Measurements from ENCODE around the gene SMIM1. TPM values are rescaled to one million over a fixed set of nuclear protein-coding genes. Genes with fewer than 3 reads are reported as not detected.

The SMIM1 gene
- total and polyA plus RNA-seq, 9 of the 15 experiments (the other 6 are each of a cell fraction or from before 2014, with no cell fraction given): 2.3 to 125 (median 24.3) TPM

DNA sequence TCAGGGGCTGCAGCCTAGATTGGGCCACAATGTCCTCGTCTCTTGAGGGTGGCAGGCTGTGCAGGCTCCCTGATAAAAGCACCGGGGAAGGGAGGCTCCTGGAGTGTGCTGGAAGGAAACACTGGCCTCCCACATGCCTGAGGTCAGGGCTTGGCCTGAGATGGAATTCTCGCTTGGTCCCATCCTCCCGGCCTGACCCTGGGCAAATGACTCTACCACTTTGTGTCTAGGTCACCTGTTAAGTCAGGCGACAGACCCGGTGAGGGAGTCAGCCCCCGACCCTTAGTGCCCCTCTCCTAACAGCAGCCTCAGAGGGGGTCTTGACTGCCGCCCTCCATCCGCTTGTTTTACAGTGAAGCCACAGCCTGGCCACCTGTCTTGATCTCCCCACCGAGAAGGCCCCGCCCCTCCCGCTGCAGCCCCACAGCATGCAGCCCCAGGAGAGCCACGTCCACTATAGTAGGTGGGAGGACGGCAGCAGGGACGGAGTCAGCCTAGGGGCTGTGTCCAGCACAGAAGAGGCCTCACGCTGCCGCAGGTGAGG is 2.5 kb downstream of the SMIM1 start (continued):
- TF ChIP-seq, protein P1, sequence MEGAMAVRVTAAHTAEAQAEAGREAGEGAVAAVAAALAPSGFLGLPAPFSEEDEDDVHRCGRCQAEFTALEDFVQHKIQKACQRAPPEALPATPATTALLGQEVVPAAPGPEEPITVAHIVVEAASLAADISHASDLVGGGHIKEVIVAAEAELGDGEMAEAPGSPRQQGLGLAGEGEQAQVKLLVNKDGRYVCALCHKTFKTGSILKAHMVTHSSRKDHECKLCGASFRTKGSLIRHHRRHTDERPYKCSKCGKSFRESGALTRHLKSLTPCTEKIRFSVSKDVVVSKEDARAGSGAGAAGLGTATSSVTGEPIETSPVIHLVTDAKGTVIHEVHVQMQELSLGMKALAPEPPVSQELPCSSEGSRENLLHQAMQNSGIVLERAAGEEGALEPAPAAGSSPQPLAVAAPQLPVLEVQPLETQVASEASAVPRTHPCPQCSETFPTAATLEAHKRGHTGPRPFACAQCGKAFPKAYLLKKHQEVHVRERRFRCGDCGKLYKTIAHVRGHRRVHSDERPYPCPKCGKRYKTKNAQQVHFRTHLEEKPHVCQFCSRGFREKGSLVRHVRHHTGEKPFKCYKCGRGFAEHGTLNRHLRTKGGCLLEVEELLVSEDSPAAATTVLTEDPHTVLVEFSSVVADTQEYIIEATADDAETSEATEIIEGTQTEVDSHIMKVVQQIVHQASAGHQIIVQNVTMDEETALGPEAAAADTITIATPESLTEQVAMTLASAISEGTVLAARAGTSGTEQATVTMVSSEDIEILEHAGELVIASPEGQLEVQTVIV (CRISPR knock-in tag; IDR thresholded peaks at IDR 0.05; ENCODE audit: borderline replicate concordance): no peak
- TF ChIP-seq, protein P2, sequence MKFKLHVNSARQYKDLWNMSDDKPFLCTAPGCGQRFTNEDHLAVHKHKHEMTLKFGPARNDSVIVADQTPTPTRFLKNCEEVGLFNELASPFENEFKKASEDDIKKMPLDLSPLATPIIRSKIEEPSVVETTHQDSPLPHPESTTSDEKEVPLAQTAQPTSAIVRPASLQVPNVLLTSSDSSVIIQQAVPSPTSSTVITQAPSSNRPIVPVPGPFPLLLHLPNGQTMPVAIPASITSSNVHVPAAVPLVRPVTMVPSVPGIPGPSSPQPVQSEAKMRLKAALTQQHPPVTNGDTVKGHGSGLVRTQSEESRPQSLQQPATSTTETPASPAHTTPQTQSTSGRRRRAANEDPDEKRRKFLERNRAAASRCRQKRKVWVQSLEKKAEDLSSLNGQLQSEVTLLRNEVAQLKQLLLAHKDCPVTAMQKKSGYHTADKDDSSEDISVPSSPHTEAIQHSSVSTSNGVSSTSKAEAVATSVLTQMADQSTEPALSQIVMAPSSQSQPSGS (CRISPR knock-in tag; IDR thresholded peaks at IDR 0.05): no peak
- TF ChIP-seq ZNF263 (CRISPR knock-in tag; IDR thresholded peaks at IDR 0.05; ENCODE audit: borderline replicate concordance) (peak; percentile 68; the same call in 1 of the 2 replicates), ERF (CRISPR knock-in tag; IDR thresholded peaks at IDR 0.05) (no peak), PTBP1 (IDR thresholded peaks at IDR 0.05; ENCODE audit: low read depth, low read length) (no peak), CCAR2 (IDR thresholded peaks at IDR 0.05; ENCODE audit: low read depth, low read length) (no peak), DIDO1 (tag; IDR thresholded peaks at IDR 0.05; ENCODE audit: low read depth) (no peak), GABPB2 (CRISPR knock-in tag; conservative IDR thresholded peaks at IDR 0.05) (no peak), DNMT1 (IDR thresholded peaks at IDR 0.05) (no peak), CAMTA2 (CRISPR knock-in tag; conservative IDR thresholded peaks at IDR 0.05) (no peak), WHSC1 (IDR thresholded peaks at IDR 0.05; ENCODE audit: low read length) (no peak), XRCC5 (IDR thresholded peaks at IDR 0.05; ENCODE audit: low read depth, low read length) (no peak)
- TF ChIP-seq, protein P3, sequence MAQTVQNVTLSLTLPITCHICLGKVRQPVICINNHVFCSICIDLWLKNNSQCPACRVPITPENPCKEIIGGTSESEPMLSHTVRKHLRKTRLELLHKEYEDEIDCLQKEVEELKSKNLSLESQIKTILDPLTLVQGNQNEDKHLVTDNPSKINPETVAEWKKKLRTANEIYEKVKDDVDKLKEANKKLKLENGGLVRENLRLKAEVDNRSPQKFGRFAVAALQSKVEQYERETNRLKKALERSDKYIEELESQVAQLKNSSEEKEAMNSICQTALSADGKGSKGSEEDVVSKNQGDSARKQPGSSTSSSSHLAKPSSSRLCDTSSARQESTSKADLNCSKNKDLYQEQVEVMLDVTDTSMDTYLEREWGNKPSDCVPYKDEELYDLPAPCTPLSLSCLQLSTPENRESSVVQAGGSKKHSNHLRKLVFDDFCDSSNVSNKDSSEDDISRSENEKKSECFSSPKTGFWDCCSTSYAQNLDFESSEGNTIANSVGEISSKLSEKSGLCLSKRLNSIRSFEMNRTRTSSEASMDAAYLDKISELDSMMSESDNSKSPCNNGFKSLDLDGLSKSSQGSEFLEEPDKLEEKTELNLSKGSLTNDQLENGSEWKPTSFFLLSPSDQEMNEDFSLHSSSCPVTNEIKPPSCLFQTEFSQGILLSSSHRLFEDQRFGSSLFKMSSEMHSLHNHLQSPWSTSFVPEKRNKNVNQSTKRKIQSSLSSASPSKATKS (CRISPR knock-in tag; IDR thresholded peaks at IDR 0.05): peak; percentile 44; the same call in 1 of the 2 replicates
- TF ChIP-seq, protein P4, sequence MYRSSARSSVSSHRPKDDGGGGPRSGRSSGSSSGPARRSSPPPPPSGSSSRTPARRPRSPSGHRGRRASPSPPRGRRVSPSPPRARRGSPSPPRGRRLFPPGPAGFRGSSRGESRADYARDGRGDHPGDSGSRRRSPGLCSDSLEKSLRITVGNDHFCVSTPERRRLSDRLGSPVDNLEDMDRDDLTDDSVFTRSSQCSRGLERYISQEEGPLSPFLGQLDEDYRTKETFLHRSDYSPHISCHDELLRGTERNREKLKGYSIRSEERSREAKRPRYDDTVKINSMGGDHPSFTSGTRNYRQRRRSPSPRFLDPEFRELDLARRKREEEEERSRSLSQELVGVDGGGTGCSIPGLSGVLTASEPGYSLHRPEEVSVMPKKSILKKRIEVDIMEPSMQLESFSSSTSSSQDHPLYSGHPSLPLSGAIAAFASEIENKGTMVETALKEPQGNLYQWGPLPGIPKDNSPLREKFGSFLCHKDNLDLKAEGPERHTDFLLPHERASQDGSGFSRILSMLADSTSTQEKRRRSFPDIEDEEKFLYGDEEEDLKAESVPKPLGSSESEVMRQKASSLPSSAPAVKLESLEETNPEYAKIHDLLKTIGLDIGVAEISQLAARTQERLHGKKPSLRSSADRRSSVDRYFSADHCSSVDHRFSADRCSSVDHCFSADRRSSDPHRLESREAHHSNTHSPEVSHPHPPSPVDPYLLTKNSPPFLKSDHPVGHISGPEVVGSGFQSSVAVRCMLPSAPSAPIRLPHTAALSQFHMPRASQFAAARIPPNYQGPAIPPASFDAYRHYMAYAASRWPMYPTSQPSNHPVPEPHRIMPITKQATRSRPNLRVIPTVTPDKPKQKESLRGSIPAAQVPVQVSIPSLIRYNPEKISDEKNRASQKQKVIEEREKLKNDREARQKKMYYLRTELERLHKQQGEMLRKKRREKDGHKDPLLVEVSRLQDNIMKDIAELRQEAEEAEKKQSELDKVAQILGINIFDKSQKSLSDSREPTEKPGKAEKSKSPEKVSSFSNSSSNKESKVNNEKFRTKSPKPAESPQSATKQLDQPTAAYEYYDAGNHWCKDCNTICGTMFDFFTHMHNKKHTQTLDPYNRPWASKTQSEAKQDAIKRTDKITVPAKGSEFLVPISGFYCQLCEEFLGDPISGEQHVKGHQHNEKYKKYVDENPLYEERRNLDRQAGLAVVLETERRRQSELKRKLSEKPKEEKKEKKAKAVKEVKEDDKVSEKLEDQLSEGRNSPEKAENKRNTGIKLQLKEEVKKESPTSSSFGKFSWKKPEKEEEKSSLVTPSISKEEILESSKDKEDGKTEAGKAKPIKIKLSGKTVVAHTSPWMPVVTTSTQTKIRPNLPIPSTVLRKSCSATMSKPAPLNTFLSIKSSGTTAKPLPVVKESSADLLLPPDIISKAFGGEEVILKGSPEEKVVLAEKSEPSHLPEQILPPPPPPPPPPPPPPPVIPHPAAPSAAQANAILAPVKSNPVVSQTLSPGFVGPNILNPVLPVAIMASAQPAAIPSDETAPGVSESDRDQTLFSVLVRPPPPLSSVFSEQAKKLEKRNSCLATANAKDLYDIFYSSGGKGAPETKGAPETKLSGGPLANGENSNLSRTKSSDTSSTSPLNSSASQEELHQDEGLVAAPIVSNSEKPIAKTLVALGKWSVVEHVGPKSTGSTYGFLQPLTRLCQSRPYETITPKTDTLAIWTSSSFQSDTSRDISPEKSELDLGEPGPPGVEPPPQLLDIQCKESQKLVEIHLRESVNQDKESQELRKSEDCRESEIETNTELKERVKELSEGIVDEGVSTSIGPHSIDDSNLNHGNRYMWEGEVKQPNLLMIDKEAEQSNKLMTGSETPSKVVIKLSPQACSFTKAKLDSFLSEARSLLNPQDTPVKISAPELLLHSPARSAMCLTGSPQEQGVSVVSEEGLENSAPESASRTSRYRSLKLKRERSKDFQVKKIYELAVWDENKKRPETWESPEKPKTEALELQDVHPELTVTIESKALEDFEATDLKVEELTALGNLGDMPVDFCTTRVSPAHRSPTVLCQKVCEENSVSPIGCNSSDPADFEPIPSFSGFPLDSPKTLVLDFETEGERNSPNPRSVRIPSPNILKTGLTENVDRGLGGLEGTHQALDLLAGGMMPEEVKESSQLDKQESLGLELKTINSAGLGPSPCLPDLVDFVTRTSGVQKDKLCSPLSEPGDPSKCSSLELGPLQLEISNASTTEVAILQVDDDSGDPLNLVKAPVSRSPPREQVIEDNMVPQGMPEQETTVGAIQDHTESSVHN (IDR thresholded peaks at IDR 0.05; ENCODE audit: borderline replicate concordance in 1 of 2, low read depth in 1 of 2): no peak
